Measurements from ENCODE around the gene C10orf67. TPM values are rescaled to one million over a fixed set of nuclear protein-coding genes. Genes with fewer than 3 reads are reported as not detected.
A peak's percentile ranks its signal among the peaks of the same experiment; 100 is the strongest.

The C10orf67 gene
- total and polyA plus RNA-seq, 2 donors = 0.05 to 0.16 TPM

GRCh38 chr10:23200586-23200985 lies 144.0 kb downstream of the C10orf67 start:
- DNase-seq (ENCODE audit: low read depth in 6 of 9, low spot score in 9 of 9) = no peak
- H3K4me1 ChIP-seq (ENCODE audit: control insufficient read depth in 2 of 2, insufficient read depth in 2 of 2, low read length in 2 of 2) = no peaks in the 10 kb centered on the region
- H3K27ac ChIP-seq (ENCODE audit: low read depth in 1 of 2, low read length in 1 of 2) = no peak overlapping the region
- H3K27me3 ChIP-seq (ENCODE audit: control insufficient read depth in 2 of 2, insufficient read depth in 1 of 2, low read length in 1 of 2) = peaks cover 82 to 94% of the 10 kb centered on the region in 2 donors
- H3K36me3 ChIP-seq (ENCODE audit: control insufficient read depth in 2 of 2, insufficient read depth in 2 of 2, low read length in 1 of 2) = no peaks in the 10 kb centered on the region
- H3K9me3 ChIP-seq (ENCODE audit: control insufficient read depth in 2 of 2, insufficient read depth in 1 of 2, low read length in 1 of 2) = no peaks in the 10 kb centered on the region
- 17% methylated on average over 12 of the region's 12 CpGs for WGBS
- H3K4me3 ChIP-seq (ENCODE audit: low read length in 2 of 2) = no peak overlapping the region

- 4% methylated on average over 30 of the region's 30 CpGs for WGBS
- no peak overlapping the region for H3K27ac ChIP-seq (ENCODE audit: low read depth in 1 of 2, low read length in 1 of 2)
- peaks cover 85 to 100% of the 10 kb centered on the region in 2 donors for H3K27me3 ChIP-seq (ENCODE audit: control insufficient read depth in 2 of 2, insufficient read depth in 1 of 2, low read length in 1 of 2)
- H3K36me3 ChIP-seq (ENCODE audit: control insufficient read depth in 2 of 2, insufficient read depth in 2 of 2, low read length in 1 of 2) = no peaks in the 10 kb centered on the region
- H3K4me3 ChIP-seq (ENCODE audit: low read length in 2 of 2) = no peak overlapping the region
- no peak for DNase-seq (ENCODE audit: low read depth in 6 of 9, low spot score in 9 of 9)
- no peaks in the 10 kb centered on the region for H3K9me3 ChIP-seq (ENCODE audit: control insufficient read depth in 2 of 2, insufficient read depth in 1 of 2, low read length in 1 of 2)
- H3K4me1 ChIP-seq (ENCODE audit: control insufficient read depth in 2 of 2, insufficient read depth in 2 of 2, low read length in 2 of 2) = no peaks in the 10 kb centered on the region
These were observed 144.7 kb downstream of the C10orf67 start for GRCh38 chr10:23199768-23200511.

DNA sequence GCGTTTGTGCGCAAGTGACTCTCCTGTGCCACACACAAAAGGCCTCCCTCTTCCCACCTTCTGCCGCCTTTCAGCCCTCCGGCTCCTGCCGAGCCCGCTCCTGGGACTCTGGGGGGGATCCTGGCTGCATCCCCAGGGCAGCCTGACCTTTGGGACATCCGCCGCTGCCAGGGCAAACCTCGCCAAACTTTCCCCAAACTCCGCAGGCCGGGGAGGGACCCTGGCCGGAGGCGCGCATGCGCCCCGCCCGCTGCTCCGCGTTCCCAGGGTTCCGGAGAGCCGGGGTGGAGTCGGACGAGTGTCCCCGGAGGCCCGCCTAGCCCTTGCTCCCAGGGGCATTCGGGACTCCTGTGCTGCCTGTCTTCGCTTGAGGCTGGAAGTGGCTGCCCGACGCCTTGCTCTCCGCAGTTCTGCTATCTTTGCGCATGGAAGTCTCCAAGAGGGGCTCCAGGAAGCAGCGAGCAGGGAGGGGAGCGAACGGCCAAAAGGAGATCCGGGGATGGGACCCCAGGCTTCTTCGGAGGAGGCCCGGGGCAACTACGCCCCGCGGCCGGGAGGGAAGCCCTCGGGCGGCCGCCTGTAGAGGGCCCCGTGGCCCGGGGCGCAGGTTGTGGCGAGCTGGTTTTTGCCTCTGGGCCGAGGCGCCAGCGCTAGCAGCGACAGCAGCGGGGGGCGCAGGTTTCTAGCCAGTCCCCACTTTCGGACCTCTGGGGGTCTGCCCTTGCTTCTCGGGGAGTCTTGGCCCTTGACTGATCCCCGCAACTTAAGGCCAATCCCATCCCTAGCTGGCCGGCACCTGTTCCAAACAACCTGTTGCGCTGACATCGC lies 145.4 kb downstream of the C10orf67 start:
- H3K9me3 ChIP-seq (ENCODE audit: control insufficient read depth in 2 of 2, insufficient read depth in 1 of 2, low read length in 1 of 2) = no peaks in the 10 kb centered on the region
- 3% methylated on average over 60 of the region's 60 CpGs for WGBS
- no peaks in the 10 kb centered on the region for H3K4me1 ChIP-seq (ENCODE audit: control insufficient read depth in 2 of 2, insufficient read depth in 2 of 2, low read length in 2 of 2)
- H3K27ac ChIP-seq (ENCODE audit: low read depth in 1 of 2, low read length in 1 of 2) = no peak overlapping the region
- DNase-seq (ENCODE audit: low read depth in 6 of 9, low spot score in 9 of 9) = peak in 1 of 9 donors; percentile 2
- H3K36me3 ChIP-seq (ENCODE audit: control insufficient read depth in 2 of 2, insufficient read depth in 2 of 2, low read length in 1 of 2) = no peaks in the 10 kb centered on the region
- H3K27me3 ChIP-seq (ENCODE audit: control insufficient read depth in 2 of 2, insufficient read depth in 1 of 2, low read length in 1 of 2) = peaks cover 84 to 100% of the 10 kb centered on the region in 2 donors
- H3K4me3 ChIP-seq (ENCODE audit: low read length in 2 of 2) = no peak overlapping the region

- no peaks in the 10 kb centered on the region for H3K9me3 ChIP-seq (ENCODE audit: control insufficient read depth in 2 of 2, insufficient read depth in 1 of 2, low read length in 1 of 2)
- H3K4me1 ChIP-seq (ENCODE audit: control insufficient read depth in 2 of 2, insufficient read depth in 2 of 2, low read length in 2 of 2) = no peaks in the 10 kb centered on the region
- no peak overlapping the region for H3K4me3 ChIP-seq (ENCODE audit: low read length in 2 of 2)
- no peak overlapping the region for H3K27ac ChIP-seq (ENCODE audit: low read depth in 1 of 2, low read length in 1 of 2)
- no peak for DNase-seq (ENCODE audit: low read depth in 6 of 9, low spot score in 9 of 9)
- peaks cover 84 to 99% of the 10 kb centered on the region in 2 donors for H3K27me3 ChIP-seq (ENCODE audit: control insufficient read depth in 2 of 2, insufficient read depth in 1 of 2, low read length in 1 of 2)
- no peaks in the 10 kb centered on the region for H3K36me3 ChIP-seq (ENCODE audit: control insufficient read depth in 2 of 2, insufficient read depth in 2 of 2, low read length in 1 of 2)
- WGBS = 6% methylated on average over 13 of the region's 13 CpGs
These were observed 146.0 kb downstream of the C10orf67 start for GRCh38 chr10:23198610-23198939.

DNA sequence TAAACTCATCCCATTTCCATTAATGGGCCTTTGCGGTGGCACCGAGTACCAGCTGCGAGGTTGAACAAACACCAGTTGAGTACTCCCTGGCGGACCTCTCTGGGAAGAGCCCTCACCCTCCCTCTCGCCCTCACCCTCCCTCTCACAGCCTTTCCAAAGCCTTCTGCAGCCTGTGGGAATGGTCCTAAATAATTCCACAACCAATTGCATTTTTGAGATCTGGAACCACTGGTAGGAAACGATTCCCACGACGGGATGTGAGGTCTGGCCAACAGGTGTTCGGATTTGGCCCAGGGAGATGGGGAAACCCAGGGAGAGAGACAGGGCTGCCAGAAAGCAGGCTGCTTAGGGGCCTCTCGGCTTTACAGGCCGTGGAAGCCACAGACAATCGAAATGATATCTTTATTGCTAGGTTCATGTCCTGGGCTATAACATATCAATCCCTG lies 147.2 kb downstream of the C10orf67 start:
- Histone ChIP-seq H3K9me3 (ENCODE audit: control insufficient read depth in 2 of 2, insufficient read depth in 1 of 2, low read length in 1 of 2) (no peaks in the 10 kb centered on the region), H3K4me1 (ENCODE audit: control insufficient read depth in 2 of 2, insufficient read depth in 2 of 2, low read length in 2 of 2) (no peaks in the 10 kb centered on the region), H3K27ac (ENCODE audit: low read depth in 1 of 2, low read length in 1 of 2) (no peak overlapping the region), H3K4me3 (ENCODE audit: low read length in 2 of 2) (no peak overlapping the region), H3K27me3 (ENCODE audit: control insufficient read depth in 2 of 2, insufficient read depth in 1 of 2, low read length in 1 of 2) (peaks cover 85 to 97% of the 10 kb centered on the region in 2 donors), H3K36me3 (ENCODE audit: control insufficient read depth in 2 of 2, insufficient read depth in 2 of 2, low read length in 1 of 2) (no peaks in the 10 kb centered on the region)
- 12% methylated on average over 12 of the region's 12 CpGs for WGBS
- DNase-seq (ENCODE audit: low read depth in 6 of 9, low spot score in 9 of 9) = no peak

- H3K9me3 ChIP-seq (ENCODE audit: control insufficient read depth in 2 of 2, insufficient read depth in 1 of 2, low read length in 1 of 2) = no peaks in the 10 kb centered on the region
- no peaks in the 10 kb centered on the region for H3K4me1 ChIP-seq (ENCODE audit: control insufficient read depth in 2 of 2, insufficient read depth in 2 of 2, low read length in 2 of 2)
- no peak for DNase-seq (ENCODE audit: low read depth in 6 of 9, low spot score in 9 of 9)
- H3K4me3 ChIP-seq (ENCODE audit: low read length in 2 of 2) = no peak overlapping the region
- no peaks in the 10 kb centered on the region for H3K36me3 ChIP-seq (ENCODE audit: control insufficient read depth in 2 of 2, insufficient read depth in 2 of 2, low read length in 1 of 2)
- WGBS = 21% methylated on average over 3 of the region's 3 CpGs
- H3K27me3 ChIP-seq (ENCODE audit: control insufficient read depth in 2 of 2, insufficient read depth in 1 of 2, low read length in 1 of 2) = peaks cover 85 to 97% of the 10 kb centered on the region in 2 donors
- H3K27ac ChIP-seq (ENCODE audit: low read depth in 1 of 2, low read length in 1 of 2) = no peak overlapping the region
These were observed 147.7 kb downstream of the C10orf67 start for GRCh38 chr10:23196915-23197314.

GRCh38 chr10:23195846-23196600 lies 148.6 kb downstream of the C10orf67 start:
- H3K9me3 ChIP-seq (ENCODE audit: control insufficient read depth in 2 of 2, insufficient read depth in 1 of 2, low read length in 1 of 2) = no peaks in the 10 kb centered on the region
- H3K4me3 ChIP-seq (ENCODE audit: low read length in 2 of 2) = no peak overlapping the region
- H3K4me1 ChIP-seq (ENCODE audit: control insufficient read depth in 2 of 2, insufficient read depth in 2 of 2, low read length in 2 of 2) = no peaks in the 10 kb centered on the region
- DNase-seq (ENCODE audit: low read depth in 6 of 9, low spot score in 9 of 9) = no peak
- H3K27me3 ChIP-seq (ENCODE audit: control insufficient read depth in 2 of 2, insufficient read depth in 1 of 2, low read length in 1 of 2) = peaks cover 94 to 97% of the 10 kb centered on the region in 2 donors
- H3K36me3 ChIP-seq (ENCODE audit: control insufficient read depth in 2 of 2, insufficient read depth in 2 of 2, low read length in 1 of 2) = no peaks in the 10 kb centered on the region
- H3K27ac ChIP-seq (ENCODE audit: low read depth in 1 of 2, low read length in 1 of 2) = no peak overlapping the region
- WGBS = 10% methylated on average over 13 of the region's 13 CpGs

- Histone ChIP-seq H3K4me3 (ENCODE audit: low read length in 2 of 2) (no peak overlapping the region), H3K36me3 (ENCODE audit: control insufficient read depth in 2 of 2, insufficient read depth in 2 of 2, low read length in 1 of 2) (no peaks in the 10 kb centered on the region), H3K27me3 (ENCODE audit: control insufficient read depth in 2 of 2, insufficient read depth in 1 of 2, low read length in 1 of 2) (peaks cover 92 to 97% of the 10 kb centered on the region in 2 donors), H3K9me3 (ENCODE audit: control insufficient read depth in 2 of 2, insufficient read depth in 1 of 2, low read length in 1 of 2) (no peaks in the 10 kb centered on the region), H3K4me1 (ENCODE audit: control insufficient read depth in 2 of 2, insufficient read depth in 2 of 2, low read length in 2 of 2) (no peaks in the 10 kb centered on the region), H3K27ac (ENCODE audit: low read depth in 1 of 2, low read length in 1 of 2) (no peak overlapping the region)
- 8% methylated on average over 70 of the region's 70 CpGs for WGBS
- DNase-seq (ENCODE audit: low read depth in 6 of 9, low spot score in 9 of 9) = no peak
These were observed 149.4 kb downstream of the C10orf67 start for GRCh38 chr10:23194966-23195845.
